HepG2 (cell line): ENCODE measurements around the gene RGS19. TPM values are rescaled to one million over a fixed set of nuclear protein-coding genes. Genes with fewer than 3 reads are reported as not detected.

ENCODE experiments used
- CEBPG ChIP-seq: IDR thresholded peaks from 2 replicates; pipeline ENCODE4 v1.6.1; 2016
- GTF2F1 ChIP-seq: fragments of 150-350 bp; IDR thresholded peaks from 2 replicates; pipeline ENCODE4 v1.6.1; 2014; ENCODE audit warnings: low read length
- HOXD1 ChIP-seq: sonication (generic); formaldehyde crosslinking; IDR thresholded peaks from 2 replicates; pipeline ENCODE4 v1.5.0; 2020; ENCODE audit warnings: missing genetic modification reagents
- NKX3-1 ChIP-seq: sonication (generic); formaldehyde crosslinking; IDR thresholded peaks from 2 replicates; pipeline ENCODE4 v1.5.0; 2020; ENCODE audit warnings: missing genetic modification reagents
- NR3C1 ChIP-seq: sonication (generic); formaldehyde crosslinking; IDR thresholded peaks from 2 replicates; pipeline ENCODE4 v1.4.0; 2020; ENCODE audit warnings: missing genetic modification reagents
- SNAI1 ChIP-seq: sonication (generic); formaldehyde crosslinking; IDR thresholded peaks from 2 replicates; pipeline ENCODE4 v1.5.0; 2020; ENCODE audit warnings: mild to moderate bottlenecking, missing genetic modification reagents, borderline replicate concordance
- SP1 ChIP-seq, 2 experiments: fragments of 450-650 bp in 1 of 2; sonication (generic) in 1 of 2; formaldehyde crosslinking in 1 of 2; IDR thresholded peaks; 2 replicates each; pipeline versions ENCODE4 v1.4.0 to v1.6.1; 2016 to 2020; ENCODE audit warnings: missing genetic modification reagents in 1 of 2
- STAT6 ChIP-seq: sonication (generic); formaldehyde crosslinking; IDR thresholded peaks from 2 replicates; pipeline ENCODE4 v1.4.0; 2020; ENCODE audit warnings: missing genetic modification reagents, mild to moderate bottlenecking, borderline replicate concordance
- SUZ12 ChIP-seq: fragments of 150-350 bp; IDR thresholded peaks from 2 replicates; pipeline ENCODE4 v1.6.1; 2014; ENCODE audit warnings: low read depth, low read length
- TFAP4 ChIP-seq: sonication (generic); IDR thresholded peaks from 2 replicates; pipeline ENCODE4 v1.6.1; 2016; ENCODE audit warnings: low read depth, borderline replicate concordance
- THAP7 ChIP-seq: sonication (generic); formaldehyde crosslinking; IDR thresholded peaks from 2 replicates; pipeline ENCODE4 v1.8.1; 2023; ENCODE audit warnings: mild to moderate bottlenecking, missing genetic modification reagents
- U2AF2 ChIP-seq: fragments of 200-400 bp; formaldehyde crosslinking; IDR thresholded peaks from 2 replicates; pipeline ENCODE4 v1.6.1; 2017; ENCODE audit warnings: low read depth, mild to moderate bottlenecking, low read length
- ZBTB8A ChIP-seq: sonication (generic); formaldehyde crosslinking; IDR thresholded peaks from 2 replicates; pipeline ENCODE4 v1.4.0; 2020; ENCODE audit warnings: mild to moderate bottlenecking, low read depth, missing genetic modification reagents, borderline replicate concordance
- ZFP36L2 ChIP-seq: sonication (generic); formaldehyde crosslinking; IDR thresholded peaks from 2 replicates; pipeline ENCODE4 v1.4.0; 2020; ENCODE audit warnings: missing genetic modification reagents
- ZNF18 ChIP-seq: sonication (generic); formaldehyde crosslinking; IDR thresholded peaks from 2 replicates; pipeline ENCODE4 v1.8.0; 2022; ENCODE audit warnings: mild to moderate bottlenecking, missing genetic modification reagents; ENCODE audit not compliant: insufficient replicate concordance
- ZNF235 ChIP-seq: sonication (generic); formaldehyde crosslinking; IDR thresholded peaks from 2 replicates; pipeline ENCODE4 v1.8.1; 2023; ENCODE audit warnings: mild to moderate bottlenecking, missing genetic modification reagents, borderline replicate concordance
- ZNF331 ChIP-seq: sonication (generic); formaldehyde crosslinking; IDR thresholded peaks from 2 replicates; pipeline ENCODE4 v1.4.0; 2020; ENCODE audit warnings: missing genetic modification reagents
- ZNF350 ChIP-seq: sonication (generic); formaldehyde crosslinking; IDR thresholded peaks from 2 replicates; pipeline ENCODE4 v1.4.0; 2020; ENCODE audit warnings: mild to moderate bottlenecking, low read depth, missing genetic modification reagents, borderline replicate concordance
- ZNF510 ChIP-seq: sonication (generic); formaldehyde crosslinking; IDR thresholded peaks from 2 replicates; pipeline ENCODE4 v1.4.0; 2020; ENCODE audit warnings: low read depth, mild to moderate bottlenecking, missing genetic modification reagents
- ZNF512B ChIP-seq: sonication (generic); formaldehyde crosslinking; IDR thresholded peaks from 2 replicates; pipeline ENCODE4 v1.5.1; 2020; ENCODE audit warnings: missing genetic modification reagents, mild to moderate bottlenecking, borderline replicate concordance
- ZNF605 ChIP-seq: sonication (generic); formaldehyde crosslinking; IDR thresholded peaks from 2 replicates; pipeline ENCODE4 v1.8.0; 2022; ENCODE audit warnings: mild to moderate bottlenecking, missing genetic modification reagents
- polyA plus RNA-seq, 8 experiments: library from polyadenylated mRNA; depleted of rRNA in 3 of 8; stranded (reverse) in 7 of 8; unstranded in 1 of 8; fragments of >200 nt; fragmentation: Illumina TruSeq in 4 of 8; extraction: Trizol in 4 of 8; gene quantifications; 2 replicates each; pipeline versions ENCODE4 v1.2.1 to v1.2.3, GENCODE V29; 2011 to 2016; ENCODE audit warnings: low read depth in 4 of 8, missing spikeins in 1 of 8, mixed read lengths in 1 of 8; ENCODE audit not compliant: insufficient read depth in 1 of 8
- total RNA-seq, 5 experiments: library from RNA; depleted of rRNA; stranded (reverse); fragments of >200 nt; fragmentation: Illumina TruSeq; extraction: Trizol; gene quantifications; 2 replicates each; pipeline ENCODE4 v1.2.3, GENCODE V29; 2016; ENCODE audit warnings: low read depth in 1 of 5

The RGS19 gene
- total and polyA plus RNA-seq, 2 of the 13 experiments (the other 11 are each of a cell fraction or from before 2014, with no cell fraction given): 10.7 to 11.9 TPM

- TF ChIP-seq TFAP4 (peak; percentile 57; the same call in 1 of the 2 replicates), GTF2F1 (no peak), SP1 (IDR thresholded peaks at IDR 0.05) (no peak), SP1 (CRISPR knock-in tag; IDR thresholded peaks at IDR 0.05) (peak; percentile 57), NKX3-1 (no peak), THAP7 (CRISPR knock-in tag) (no peak), ZNF512B (CRISPR knock-in tag) (no peak), ZNF605 (CRISPR knock-in tag) (no peak), U2AF2 (no peak), ZNF331 (CRISPR knock-in tag) (peak; percentile 82), ZNF350 (CRISPR knock-in tag) (0 out of 2 replicates have a peak, but pooled peaks have one; percentile 21), NR3C1 (CRISPR knock-in tag) (no peak), ZNF235 (0 out of 2 replicates have a peak, but pooled peaks have one; percentile 28), ZNF510 (no peak), ZFP36L2 (CRISPR knock-in tag) (no peak; the same call in none of the 2 replicates), CEBPG (CRISPR knock-in tag) (no peak; the same call in 1 of the 2 replicates), ZBTB8A (CRISPR knock-in tag) (no peak), HOXD1 (peak; percentile 7; the same call in 1 of the 2 replicates), SNAI1 (CRISPR knock-in tag) (no peak; the same call in 1 of the 2 replicates), SUZ12 (no peak), STAT6 (CRISPR knock-in tag) (no peak; the same call in 1 of the 2 replicates), ZNF18 (peak; percentile 7)
Observed at GRCh38 chr20:64055893-64056638, 23.3 kb downstream of the RGS19 start (continued).
